Astrocyte of the cerebellum (primary cell): ENCODE measurements around the gene FBXL17.

ENCODE experiments used
- DNase-seq: peaks from one replicate; pipeline ENCODE4 v3.0.0-alpha.2; 2011; ENCODE audit warnings: low read depth
- H3K4me3 ChIP-seq: 2 replicates; pipeline ENCODE4 v1.5.1; 2011; ENCODE audit warnings: mild to moderate bottlenecking, low read depth, low read length, moderate library complexity
- CTCF ChIP-seq: IDR thresholded peaks from 2 replicates; pipeline ENCODE4 v1.5.1; 2012; ENCODE audit warnings: low read length, low read depth, moderate library complexity, mild to moderate bottlenecking; ENCODE audit errors: missing control alignments
- in situ Hi-C: cut with HindIII; loops from 2 replicates; pipeline ENCODE4 v1.10.0; 2017; ENCODE audit warnings: low sequenced_read_pairs

The FBXL17 gene

GRCh38 chr5:107964722-107965121 is 417.2 kb downstream of the FBXL17 start:
- in situ Hi-C loops: no loop called here
- no peak for TF ChIP-seq CTCF
- DNase-seq: no peak
- no peak overlapping the region for H3K4me3 ChIP-seq

GRCh38 chr5:107959573-107960279 is 422.2 kb downstream of the FBXL17 start:
- in situ Hi-C loops: no loop called here
- DNase-seq: no peak
- H3K4me3 ChIP-seq: no peak overlapping the region
- TF ChIP-seq CTCF: no peak

DNA sequence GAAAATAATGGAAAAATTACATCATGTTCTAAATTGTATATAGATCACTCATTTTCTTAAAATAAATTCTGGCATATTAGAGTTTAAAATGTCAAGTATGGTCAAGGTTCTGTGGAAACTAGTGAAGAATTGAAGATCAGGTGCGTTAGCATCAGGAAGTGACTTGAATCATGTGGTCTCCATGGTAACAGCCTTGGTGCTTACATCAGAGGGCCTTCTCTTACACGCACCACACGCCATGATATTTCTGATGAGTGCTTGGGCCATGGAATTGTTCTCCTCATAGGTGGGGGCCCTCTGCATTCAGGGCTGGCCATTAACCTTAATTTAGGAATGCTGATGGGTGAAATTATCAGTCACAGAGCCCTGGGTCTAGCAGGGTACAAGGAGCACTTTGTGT is 423.0 kb downstream of the FBXL17 start:
- no peak for TF ChIP-seq CTCF
- no peak overlapping the region for H3K4me3 ChIP-seq
- in situ Hi-C loops: no loop called here
- no peak for DNase-seq

- in situ Hi-C loops: no loop called here
- H3K4me3 ChIP-seq: no peak overlapping the region
- no peak for DNase-seq
- TF ChIP-seq CTCF: no peak
Observed at GRCh38 chr5:107958432-107958831, 423.5 kb downstream of the FBXL17 start.

GRCh38 chr5:107957051-107957450 is 424.8 kb downstream of the FBXL17 start:
- no peak for DNase-seq
- TF ChIP-seq CTCF: no peak
- in situ Hi-C loops: no loop called here
- H3K4me3 ChIP-seq: no peak overlapping the region

DNA sequence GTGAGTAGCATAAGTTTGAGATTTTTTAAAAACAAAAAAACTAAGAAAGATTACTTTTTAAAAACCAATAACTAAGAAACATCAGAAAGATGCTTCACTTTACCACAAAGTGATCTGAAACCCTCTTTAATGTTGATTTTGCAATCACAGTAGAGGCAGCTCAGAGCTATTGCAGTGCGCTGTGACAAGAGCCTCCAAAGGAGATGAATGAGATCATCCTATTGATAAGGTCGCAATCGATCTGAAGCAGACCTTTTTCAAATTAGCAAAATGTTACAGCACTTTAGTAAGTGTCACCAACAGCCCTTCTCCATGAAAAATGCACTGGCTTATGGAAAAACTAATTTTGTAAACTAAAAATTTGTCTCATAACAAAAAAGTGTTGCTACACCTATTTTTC is 426.6 kb downstream of the FBXL17 start:
- in situ Hi-C loops: no loop called here
- no peak for TF ChIP-seq CTCF
- H3K4me3 ChIP-seq: no peak overlapping the region
- DNase-seq: no peak
